ENCODE results near the gene TUSC2. TPM values are rescaled to one million over a fixed set of nuclear protein-coding genes. Genes with fewer than 3 reads are reported as not detected.

Gene TUSC2
- total and polyA plus RNA-seq, 3 donors from 2014 or later, result 32.7 to 44.5 (median 43.4) TPM

GRCh38 chr3:50292159-50293078 is 35.6 kb downstream of the TUSC2 start, which contains the start of gene IFRD2:
TSS of gene IFRD2 (minus strand) at chr3:50292429. CDS start at chr3:50292274, 155 bp downstream.
- intact Hi-C loops (cut with DNase I; ENCODE audit: low total_unique reads), result no loop called here
- peak; percentile 99 for DNase-seq
- Histone ChIP-seq H3K27me3 (no peaks in the 10 kb centered on the region), H3K4me1 (peaks cover 20% of the 10 kb centered on the region), H3K36me3 (ENCODE audit: low read depth, missing control alignments) (no peaks in the 10 kb centered on the region), H3K27ac (peak within 1 kb of the TSS; percentile 47 to 80), H3K4me3 (peak within 1 kb of the TSS; percentile 77 to 91), H3K9me3 (no peaks in the 10 kb centered on the region)
- TF ChIP-seq, protein P1, sequence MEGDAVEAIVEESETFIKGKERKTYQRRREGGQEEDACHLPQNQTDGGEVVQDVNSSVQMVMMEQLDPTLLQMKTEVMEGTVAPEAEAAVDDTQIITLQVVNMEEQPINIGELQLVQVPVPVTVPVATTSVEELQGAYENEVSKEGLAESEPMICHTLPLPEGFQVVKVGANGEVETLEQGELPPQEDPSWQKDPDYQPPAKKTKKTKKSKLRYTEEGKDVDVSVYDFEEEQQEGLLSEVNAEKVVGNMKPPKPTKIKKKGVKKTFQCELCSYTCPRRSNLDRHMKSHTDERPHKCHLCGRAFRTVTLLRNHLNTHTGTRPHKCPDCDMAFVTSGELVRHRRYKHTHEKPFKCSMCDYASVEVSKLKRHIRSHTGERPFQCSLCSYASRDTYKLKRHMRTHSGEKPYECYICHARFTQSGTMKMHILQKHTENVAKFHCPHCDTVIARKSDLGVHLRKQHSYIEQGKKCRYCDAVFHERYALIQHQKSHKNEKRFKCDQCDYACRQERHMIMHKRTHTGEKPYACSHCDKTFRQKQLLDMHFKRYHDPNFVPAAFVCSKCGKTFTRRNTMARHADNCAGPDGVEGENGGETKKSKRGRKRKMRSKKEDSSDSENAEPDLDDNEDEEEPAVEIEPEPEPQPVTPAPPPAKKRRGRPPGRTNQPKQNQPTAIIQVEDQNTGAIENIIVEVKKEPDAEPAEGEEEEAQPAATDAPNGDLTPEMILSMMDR (IDR thresholded peaks at IDR 0.05), result no peak
- TF ChIP-seq POLR2A (IDR thresholded peaks at IDR 0.05), result no peak
- WGBS, 2 donors, result 1 to 6% methylated on average over 9 to 49 of the region's 67 CpGs

DNA sequence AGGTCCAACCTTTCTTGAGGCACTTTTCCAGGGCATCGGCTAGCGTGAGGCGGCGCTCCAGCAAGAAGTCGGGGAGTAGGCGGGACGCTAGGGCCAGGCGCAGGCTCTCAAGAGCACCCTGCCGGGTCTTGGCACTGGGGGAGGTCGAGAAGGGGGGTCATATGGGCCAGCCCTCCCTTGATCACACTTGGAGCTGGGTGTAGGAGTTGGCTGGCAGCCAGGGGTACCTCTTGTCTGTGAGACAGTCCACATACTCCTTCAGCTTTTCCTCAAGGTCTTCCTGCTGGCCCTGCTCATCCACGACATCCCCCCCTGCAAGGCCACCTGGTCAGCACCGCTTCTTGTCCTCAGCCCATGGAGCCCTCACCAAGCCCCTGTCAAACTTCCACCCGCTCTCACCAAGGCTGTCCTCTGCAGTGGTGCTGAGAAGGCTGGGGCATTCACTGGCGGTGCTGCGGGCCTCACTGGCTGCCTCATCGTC is 37.8 kb downstream of the TUSC2 start:
- no peaks in the 10 kb centered on the region for H3K27me3 ChIP-seq
- H3K4me3 ChIP-seq, result no peak overlapping the region
- WGBS, 2 donors, result 63 to 92% methylated on average over 13 to 15 of the region's 16 CpGs
- intact Hi-C loops (cut with DNase I; ENCODE audit: low total_unique reads), result no loop called here
- peaks cover 20% of the 10 kb centered on the region for H3K4me1 ChIP-seq
- no peak overlapping the region for H3K27ac ChIP-seq
- no peaks in the 10 kb centered on the region for H3K9me3 ChIP-seq
- no peaks in the 10 kb centered on the region for H3K36me3 ChIP-seq (ENCODE audit: low read depth, missing control alignments)
- no peak for DNase-seq
- TF ChIP-seq, protein P1 (IDR thresholded peaks at IDR 0.05), result no peak
- TF ChIP-seq POLR2A (IDR thresholded peaks at IDR 0.05), result no peak

- TF ChIP-seq POLR2A (IDR thresholded peaks at IDR 0.05), result no peak
- TF ChIP-seq, protein P1 (IDR thresholded peaks at IDR 0.05), result no peak
- no peak for DNase-seq
- H3K9me3 ChIP-seq, result no peaks in the 10 kb centered on the region
- intact Hi-C loops (cut with DNase I; ENCODE audit: low total_unique reads), result no loop called here
- H3K4me3 ChIP-seq, result no peak overlapping the region
- 97 to 100% methylated on average over 3 to 6 of the region's 6 CpGs for WGBS, 2 donors
- H3K36me3 ChIP-seq (ENCODE audit: low read depth, missing control alignments), result no peaks in the 10 kb centered on the region
- no peaks in the 10 kb centered on the region for H3K27me3 ChIP-seq
- H3K27ac ChIP-seq, result no peak overlapping the region
- peaks cover 20% of the 10 kb centered on the region for H3K4me1 ChIP-seq
Observed at GRCh38 chr3:50289130-50289529, 38.9 kb downstream of the TUSC2 start.

DNA sequence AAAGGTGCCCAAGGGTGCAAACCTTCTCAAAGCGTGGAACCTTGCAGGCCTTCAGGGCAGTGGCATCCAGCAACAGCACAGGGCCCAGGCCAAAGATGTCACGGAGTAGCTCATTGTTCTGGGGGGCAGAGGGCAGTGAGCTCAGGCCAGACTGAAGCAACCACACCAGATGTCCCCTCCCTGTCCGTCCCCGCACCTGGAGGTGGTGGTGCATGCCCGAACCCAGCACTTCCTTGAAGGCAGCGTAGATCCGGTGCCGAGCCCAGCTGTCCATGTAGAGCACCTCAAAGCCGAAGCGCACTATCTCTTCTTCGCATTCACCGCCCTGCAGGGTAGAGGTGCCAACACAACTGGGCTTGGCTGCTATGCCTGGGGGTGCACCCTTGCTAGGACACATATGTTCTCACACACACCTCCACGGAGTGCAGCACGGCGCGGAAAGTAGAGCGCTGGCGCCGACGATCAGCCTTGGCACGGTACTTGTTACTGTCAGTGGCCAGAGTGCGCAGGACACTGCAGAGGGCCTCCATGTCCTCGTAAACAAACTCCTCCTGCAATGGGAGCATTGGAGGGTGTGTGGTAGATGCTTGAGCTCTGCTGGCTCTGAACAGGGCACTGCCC is 39.5 kb downstream of the TUSC2 start:
- no peak overlapping the region for H3K27ac ChIP-seq
- DNase-seq, result no peak
- intact Hi-C loops (cut with DNase I; ENCODE audit: low total_unique reads), result no loop called here
- no peak overlapping the region for H3K4me3 ChIP-seq
- TF ChIP-seq, protein P1 (IDR thresholded peaks at IDR 0.05), result no peak
- no peak for TF ChIP-seq POLR2A (IDR thresholded peaks at IDR 0.05)
- H3K27me3 ChIP-seq, result no peaks in the 10 kb centered on the region
- H3K9me3 ChIP-seq, result no peaks in the 10 kb centered on the region
- peaks cover 20% of the 10 kb centered on the region for H3K4me1 ChIP-seq
- no peaks in the 10 kb centered on the region for H3K36me3 ChIP-seq (ENCODE audit: low read depth, missing control alignments)
- WGBS, 2 donors, result 91 to 96% methylated on average over 9 to 23 of the region's 23 CpGs

All from testis (tissue), 3 donors.